ENCODE data around the gene FBXO31.
"Not testable (repeated sequence)": the region's sequence is repeated elsewhere in the genome, so short reads cannot be mapped to it uniquely, and the experiment has no call there.

Gene FBXO31

DNA sequence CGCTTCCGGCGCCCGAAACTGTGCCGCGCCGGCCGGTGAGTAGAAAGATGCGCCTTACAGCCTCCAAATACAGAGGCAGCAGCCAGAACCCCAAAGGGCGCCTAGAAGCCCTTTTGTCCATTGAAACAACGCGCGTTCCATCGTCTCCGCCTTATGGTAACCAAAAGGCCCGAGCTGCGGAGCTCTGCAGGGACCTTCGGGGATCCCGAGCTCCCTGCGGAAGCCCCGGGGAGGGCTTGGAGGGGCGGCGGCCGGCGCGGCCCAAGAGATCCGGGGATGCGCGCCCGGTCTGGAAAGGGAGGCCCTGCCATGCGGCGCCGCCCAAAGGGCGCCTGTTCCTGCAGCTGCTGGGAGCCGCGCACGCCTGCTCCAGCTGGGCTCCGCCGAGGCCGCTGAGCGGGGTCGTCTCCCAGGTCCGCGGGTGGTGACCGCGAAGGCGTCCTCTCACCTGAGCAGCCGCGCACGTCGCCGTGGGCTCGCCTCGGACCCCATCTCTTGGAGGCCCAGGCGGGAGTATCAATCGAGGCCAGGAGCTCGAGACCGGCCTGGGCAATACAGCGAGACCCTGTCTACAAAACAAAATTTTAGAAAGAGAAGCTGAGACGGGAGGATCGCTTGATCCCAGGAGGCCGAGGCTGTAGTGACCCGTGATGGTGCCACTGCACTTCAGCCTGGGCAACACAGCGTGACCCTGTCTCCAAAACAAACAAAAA lies 742 bp upstream of the FBXO31 start:
- no peak for DNase-seq

DNA sequence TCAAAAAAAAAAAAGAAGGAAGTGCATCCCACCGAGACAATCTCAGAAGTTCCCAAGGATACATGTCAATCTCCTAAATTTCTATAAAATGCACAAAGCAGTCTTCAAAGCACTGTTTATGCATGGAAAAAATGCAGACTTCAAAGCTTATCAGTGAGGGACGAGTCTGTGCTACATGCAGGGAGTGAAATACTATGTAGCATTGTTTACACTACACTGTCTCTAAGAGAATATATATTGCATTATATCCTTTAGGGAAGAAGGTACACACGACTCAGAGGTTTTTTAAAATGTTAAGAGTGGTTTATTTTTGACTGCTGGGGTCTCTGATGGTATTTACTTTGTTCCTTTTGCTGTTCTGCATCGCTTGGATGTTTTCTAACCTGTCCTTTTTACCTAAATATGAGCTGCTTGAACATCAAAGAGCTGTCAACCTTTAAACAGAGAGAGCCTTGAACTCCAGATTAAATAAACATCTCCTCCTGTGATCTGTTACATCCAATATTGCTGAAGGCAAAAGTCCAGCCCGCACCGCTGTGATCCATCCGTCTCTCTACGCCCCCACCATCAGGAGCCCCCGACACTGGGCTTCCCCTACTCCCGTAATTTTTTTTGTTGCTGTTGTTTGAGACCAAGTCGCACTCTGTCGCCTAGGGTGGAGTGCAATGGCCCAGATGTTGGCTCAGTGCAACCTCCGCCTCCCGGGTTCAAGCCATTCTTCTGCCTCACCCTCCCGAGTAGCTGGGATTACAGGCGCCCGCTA lies 1.4 kb downstream of the FBXO31 start:
- no peak for DNase-seq

- DNase-seq: no peak
Measured at GRCh38 chr16:87380881-87381280, 2.7 kb downstream of the FBXO31 start.

GRCh38 chr16:87380403-87380802 lies 3.2 kb downstream of the FBXO31 start:
- no peak for DNase-seq

GRCh38 chr16:87379312-87379752 lies 4.2 kb downstream of the FBXO31 start:
- DNase-seq: not testable (repeated sequence)

DNA sequence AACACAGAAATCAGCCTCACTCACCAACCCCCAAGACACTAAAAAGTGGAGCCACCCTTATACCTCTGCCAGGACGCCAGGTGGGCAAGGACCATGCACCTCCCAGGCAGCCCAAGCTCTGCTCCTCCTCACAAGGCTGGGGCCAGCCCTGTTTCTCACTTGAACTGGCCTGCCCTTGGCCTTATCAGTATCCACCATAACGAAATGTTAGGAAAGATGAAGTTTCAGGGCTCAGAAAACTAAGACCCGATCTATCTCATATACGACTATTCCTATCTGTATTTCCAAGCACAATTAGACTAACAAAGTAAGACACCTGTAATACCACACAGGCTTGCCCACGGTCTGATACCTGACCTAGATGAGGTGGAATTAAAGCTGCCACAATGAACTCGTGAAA lies 6.9 kb downstream of the FBXO31 start:
- DNase-seq: no peak

DNA sequence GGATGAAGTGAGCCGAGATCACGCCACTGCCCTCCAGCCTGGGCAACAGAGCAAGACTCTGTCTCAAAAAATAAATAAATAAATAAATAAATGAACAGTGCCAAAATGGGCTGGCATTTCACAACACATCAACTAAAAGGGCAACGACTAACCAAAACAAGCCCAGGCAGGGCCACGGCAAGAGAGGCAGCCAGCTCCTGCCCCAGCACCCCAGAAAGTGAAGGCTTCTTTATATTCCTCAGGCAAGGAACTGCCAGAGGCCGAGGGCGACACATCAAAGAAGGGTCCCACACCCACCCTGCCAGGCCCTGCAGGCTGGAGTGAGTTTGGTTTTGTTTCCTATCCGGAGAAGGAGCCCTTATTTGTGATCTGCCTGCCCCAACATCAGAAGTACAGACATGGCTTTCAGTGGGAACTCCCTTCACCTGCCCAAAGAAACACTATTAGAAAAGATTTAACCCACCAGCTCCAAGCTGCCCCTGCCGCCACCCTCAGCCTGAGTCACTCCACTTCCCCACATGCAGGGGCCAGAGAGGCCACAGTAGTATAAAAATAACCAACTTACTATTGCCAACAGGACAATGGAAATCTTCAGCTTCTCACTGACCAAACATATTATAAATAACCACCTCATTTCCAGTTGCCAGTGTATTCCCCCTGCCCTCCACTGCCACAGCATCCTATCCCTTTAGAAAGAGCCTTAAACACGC lies 8.0 kb downstream of the FBXO31 start:
- DNase-seq: peak; percentile 35

- no peak for DNase-seq
Measured at GRCh38 chr16:87374313-87374712, 9.3 kb downstream of the FBXO31 start.

GRCh38 chr16:87372305-87372704 lies 11.3 kb downstream of the FBXO31 start:
- no peak for DNase-seq

DNA sequence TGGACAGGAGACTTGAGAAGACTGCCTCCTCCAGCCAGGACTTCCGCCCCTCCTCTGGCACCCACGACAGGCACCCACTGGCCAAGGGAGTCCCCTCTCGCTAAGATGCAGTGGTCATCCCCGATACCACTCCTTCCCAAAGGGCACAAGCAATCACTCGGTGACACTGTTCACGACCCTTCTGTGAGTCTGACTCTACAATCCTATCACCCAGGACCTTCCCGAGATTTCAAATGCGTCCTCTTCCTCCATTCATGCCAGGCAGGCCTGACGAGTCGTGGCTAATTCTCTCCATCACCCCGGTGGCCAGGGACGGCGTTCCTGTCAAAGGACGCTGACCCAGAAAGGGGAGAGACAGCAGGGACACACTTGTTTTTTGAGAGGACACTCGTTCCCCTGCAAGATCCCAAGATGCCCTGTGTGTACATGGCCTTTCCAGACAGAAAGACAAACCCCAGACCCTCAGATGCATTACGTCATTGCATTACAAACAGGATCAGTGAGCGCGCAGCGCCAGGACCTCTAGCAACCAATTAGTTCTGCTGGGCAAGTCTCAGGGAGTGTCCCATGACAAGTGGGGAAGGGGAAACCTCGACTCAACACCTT lies 12.2 kb downstream of the FBXO31 start:
- DNase-seq: no peak

DNA sequence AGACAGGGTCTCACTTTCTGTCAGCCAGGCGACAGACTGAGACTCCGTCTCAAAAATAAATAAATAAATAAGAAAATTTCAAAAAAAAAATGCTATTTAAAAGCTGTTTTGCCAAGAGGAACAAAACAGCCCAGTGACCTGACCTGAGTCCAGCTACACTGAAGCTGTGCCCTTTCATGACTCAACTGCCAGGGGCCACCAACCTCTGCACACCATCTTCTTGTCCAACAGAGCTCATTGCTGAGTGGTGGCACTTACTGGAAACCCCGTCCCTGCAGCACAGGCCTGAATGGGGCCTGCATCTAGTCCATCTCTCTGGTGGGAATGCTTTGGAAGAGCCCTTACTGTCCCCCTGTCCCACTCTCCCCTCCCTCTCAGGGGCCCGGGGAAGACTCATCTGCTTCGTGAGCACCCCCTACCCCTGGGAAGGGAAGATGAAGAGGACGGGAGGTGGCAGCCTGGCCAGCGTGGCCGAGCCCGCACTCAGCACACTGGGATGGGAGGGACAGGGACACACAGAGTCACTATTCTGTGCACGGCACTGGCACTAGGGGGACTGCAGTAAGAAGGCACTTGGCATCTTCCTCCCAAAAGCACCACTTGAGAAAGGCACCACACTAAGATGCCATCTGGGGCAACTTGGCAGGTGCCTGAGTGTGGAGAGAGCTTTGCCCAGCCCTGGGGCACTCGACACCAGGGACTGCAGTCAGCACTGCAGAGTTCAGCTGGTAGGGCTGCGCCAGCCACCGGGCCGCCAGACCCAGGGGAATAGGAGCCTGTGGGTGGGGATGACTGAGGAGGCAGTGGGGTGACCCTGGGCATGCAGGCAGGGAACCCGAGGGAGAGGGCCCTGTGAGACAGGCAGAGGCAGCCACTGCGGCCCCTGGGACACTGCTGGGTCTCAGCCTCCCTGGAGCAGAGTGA lies 13.5 kb downstream of the FBXO31 start:
- DNase-seq: no peak

- no peak for DNase-seq
Measured at GRCh38 chr16:87369117-87369765, 14.3 kb downstream of the FBXO31 start.

DNA sequence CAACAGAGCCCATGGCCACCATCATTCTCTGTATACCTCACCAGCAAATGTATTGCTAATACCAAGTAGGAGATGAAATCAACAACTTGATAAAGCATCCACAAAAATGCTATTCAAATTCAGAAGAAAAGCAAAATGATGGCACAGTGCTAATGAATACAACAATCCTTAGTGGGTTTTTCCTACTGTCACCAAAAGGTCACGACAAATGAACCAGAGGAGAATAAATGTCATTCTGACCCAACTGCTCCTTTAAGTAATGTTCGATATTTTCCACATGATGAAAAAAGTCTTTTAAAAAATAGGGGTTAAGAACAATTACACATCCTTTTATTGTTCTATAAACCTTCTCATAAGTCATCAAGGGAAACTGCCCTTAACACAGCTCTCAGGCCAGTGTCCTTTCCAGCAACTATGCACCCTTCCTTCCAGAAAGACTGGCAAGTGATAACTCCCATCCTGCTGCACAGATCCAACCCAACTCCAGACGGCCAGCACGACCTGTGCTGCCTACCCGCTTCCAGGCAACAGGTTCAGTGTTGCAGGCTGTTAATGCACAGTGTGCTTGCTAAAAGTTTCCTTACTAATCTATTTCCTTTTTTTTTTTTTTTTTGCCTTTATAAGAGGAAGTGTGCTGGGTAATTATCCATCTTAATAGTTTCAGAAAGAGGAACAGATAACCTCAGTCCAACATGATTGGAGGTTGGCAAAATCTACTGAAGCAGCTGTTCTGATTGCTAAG lies 15.4 kb downstream of the FBXO31 start:
- DNase-seq: no peak

DNA sequence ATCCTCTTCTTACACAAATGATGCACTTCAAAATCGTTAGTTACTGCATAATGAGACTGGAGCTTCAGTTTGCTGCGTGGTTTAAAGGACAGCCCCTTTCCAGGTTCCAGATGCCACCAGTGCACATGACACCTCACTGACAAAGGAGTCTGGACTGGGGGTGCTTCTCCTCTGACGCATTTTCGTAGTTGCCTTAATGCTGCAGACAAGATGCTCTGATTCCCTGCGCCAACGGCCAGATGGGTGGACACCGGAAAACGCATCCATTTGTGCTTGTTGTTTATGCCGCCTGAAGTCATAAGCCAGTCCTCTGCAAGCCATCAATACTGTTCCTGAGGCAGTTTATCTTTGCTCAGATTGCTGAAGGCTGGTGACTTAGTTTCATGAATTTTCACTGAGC lies 16.0 kb downstream of the FBXO31 start:
- DNase-seq: no peak

- no peak for DNase-seq
Measured at GRCh38 chr16:87366930-87367329, 16.6 kb downstream of the FBXO31 start.

- no peak for DNase-seq
Measured at GRCh38 chr16:87366288-87366687, 17.3 kb downstream of the FBXO31 start.

- no peak for DNase-seq
Measured at GRCh38 chr16:87365021-87365713, 18.4 kb downstream of the FBXO31 start.

DNA sequence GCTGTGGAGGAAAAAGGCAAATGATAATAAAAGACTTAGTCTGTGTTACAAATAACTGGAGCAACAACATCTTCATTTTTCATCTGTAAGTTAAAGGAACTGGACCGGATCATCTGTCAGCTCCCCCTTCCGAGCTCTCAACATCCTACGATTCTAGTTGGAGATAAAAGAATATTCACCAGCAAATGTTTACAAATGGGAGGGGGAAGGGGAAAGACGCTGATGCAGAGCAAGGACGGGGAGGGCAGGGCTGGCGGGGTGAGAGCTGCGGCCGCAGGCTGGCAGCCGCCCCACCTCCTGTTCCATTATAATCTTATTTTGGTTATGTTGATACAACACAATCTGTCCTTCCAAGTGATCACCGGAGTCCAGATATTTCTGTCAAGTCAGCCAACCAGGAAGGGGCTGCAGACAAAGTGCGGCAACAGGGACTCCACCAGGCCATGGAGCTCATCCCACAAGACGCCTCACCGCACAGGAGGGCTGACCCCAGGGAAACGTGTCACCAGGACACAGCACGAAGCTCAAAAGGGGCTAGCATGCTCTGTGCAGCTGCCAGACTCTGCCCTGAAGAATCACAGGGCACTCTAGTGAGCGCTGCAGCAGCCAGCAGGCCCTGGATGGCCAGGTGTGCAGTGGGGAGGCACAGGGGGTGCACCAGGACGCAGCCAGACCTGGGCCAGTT lies 19.7 kb downstream of the FBXO31 start:
- no peak for DNase-seq

DNA sequence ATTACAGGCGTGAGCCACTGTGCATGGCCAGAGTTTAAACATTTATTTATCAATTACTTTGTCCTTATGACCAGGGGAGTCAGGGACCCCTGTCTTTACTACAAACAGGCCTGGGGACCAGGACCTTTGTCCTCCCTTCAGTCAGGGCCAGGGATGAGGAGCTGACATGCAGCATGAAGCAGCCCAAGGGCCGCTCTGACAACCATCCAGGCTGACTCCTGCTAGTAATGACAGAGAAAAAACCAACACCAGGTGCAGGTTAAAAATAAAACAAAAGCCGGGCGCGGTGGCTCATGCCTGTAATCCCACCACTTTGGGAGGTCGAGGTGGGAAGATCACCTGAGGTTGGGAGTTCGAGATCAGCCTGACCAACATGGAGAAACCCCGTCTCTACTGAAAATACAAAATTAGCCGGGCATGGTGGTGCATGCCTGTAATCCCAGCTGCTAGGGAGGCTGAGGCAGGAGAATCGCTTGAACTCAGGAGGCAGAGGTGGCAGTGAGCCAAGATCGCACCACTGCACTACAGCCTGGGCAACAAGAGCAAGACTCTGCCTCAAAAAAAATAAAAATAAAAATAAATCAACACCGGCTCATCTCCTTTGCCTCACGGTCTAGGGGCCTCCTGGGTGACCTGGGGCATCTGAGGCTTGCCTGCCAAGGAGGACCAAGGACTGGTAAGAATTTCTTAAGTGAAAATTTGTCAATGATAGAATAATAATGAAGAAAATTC lies 20.6 kb downstream of the FBXO31 start:
- not testable (repeated sequence) for DNase-seq

Measured in EL (cell line).